ENCODE results near the gene ATP23. TPM values are rescaled to one million over a fixed set of nuclear protein-coding genes. Genes with fewer than 3 reads are reported as not detected.

The ATP23 gene, protein sequence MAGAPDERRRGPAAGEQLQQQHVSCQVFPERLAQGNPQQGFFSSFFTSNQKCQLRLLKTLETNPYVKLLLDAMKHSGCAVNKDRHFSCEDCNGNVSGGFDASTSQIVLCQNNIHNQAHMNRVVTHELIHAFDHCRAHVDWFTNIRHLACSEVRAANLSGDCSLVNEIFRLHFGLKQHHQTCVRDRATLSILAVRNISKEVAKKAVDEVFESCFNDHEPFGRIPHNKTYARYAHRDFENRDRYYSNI
- total RNA-seq, result 3.9 and 10.9 TPM in 2 replicates

DNA sequence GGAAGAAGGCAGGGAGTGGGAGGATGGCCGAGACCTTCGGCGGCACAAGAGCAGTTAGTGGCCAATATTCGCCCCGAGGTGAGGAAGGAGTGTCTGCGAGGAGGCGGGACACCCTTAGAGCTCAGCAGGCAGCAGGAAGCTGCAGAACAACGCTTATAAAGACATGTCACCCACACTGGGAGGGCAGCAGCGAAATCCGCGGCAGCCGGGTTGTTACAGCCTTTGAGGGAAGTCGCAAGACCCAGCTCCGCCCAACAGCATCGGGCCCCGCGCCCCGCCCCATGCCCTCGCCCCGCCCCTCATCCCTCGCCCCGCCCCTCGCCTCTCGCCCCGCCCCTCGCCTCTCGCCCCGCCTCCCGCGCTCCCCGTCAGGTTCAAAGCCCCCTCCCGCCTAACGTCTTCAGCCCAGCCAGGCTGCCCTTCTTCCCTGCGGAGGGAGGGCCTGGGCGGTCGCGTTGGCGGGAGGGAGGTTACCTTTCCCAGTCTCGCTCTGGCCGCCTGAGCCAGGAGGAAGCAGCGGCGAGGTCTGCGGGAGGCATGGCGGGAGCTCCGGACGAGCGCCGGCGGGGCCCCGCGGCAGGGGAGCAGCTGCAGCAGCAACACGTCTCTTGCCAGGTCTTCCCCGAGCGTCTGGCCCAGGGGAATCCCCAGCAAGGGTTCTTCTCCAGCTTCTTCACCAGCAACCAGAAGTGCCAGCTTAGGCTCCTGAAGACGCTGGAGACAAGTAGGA, at the start of gene ATP23:
ATP23 (plus strand) TSS at position 403 of the 730 bp plus-strand sequence; CDS start at position 538, 135 bp downstream.

Other genes with a start within 250 kb of the ATP23 start
- 248 and 369 TPM in 2 replicates for gene OS9, start 247.4 kb upstream of the ATP23 start, total RNA-seq
- 0.10 TPM in 1 of 2 replicates, not detected in the other for gene AGAP2, start 202.8 kb upstream of the ATP23 start, total RNA-seq
- gene TSPAN31, start 196.5 kb upstream of the ATP23 start, total RNA-seq, result 48.9 and 82.9 TPM in 2 replicates
- gene CDK4, start 189.3 kb upstream of the ATP23 start, total RNA-seq, result 107 and 144 TPM in 2 replicates
- gene MARCHF9, start 186.5 kb upstream of the ATP23 start, total RNA-seq, result 1.1 and 1.9 TPM in 2 replicates
- 0.37 and 1.3 TPM in 2 replicates for gene CYP27B1, start 174.5 kb upstream of the ATP23 start, total RNA-seq
- 10.1 and 13.0 TPM in 2 replicates for gene METTL1, start 169.5 kb upstream of the ATP23 start, total RNA-seq
- gene EEF1AKMT3, start 169.0 kb upstream of the ATP23 start, total RNA-seq, result 9.0 and 11.2 TPM in 2 replicates
- gene TSFM, start 158.8 kb upstream of the ATP23 start, total RNA-seq, result 24.5 and 32.9 TPM in 2 replicates
- gene AVIL, start 122.8 kb upstream of the ATP23 start, total RNA-seq, result 4.1 TPM in 2 replicates
- 133 and 143 TPM in 2 replicates for gene CTDSP2, start 94.8 kb upstream of the ATP23 start, total RNA-seq

Measured in cardiac ventricle fibroblast (primary cell).